Activated T-helper 17 cell treated with anti-CD3 and anti-CD28 coated beads, Interleukin-2, amount 50 U/mL, for 72 hours (primary cell): ENCODE results near the gene DDI2. TPM values are rescaled to one million over a fixed set of nuclear protein-coding genes. Genes with fewer than 3 reads are reported as not detected.

ENCODE experiments used
- ATAC-seq: fragments of 150-1000 bp; cut with Tn5 transposase; replicated peaks from 2 replicates; pipeline ENCODE4 v1.10.0; 2021; ENCODE audit warnings: mild to moderate bottlenecking, moderate library complexity
- H3K27ac Mint-ChIP-seq: one replicate; pipeline ENCODE4 v1.8.0; 2022; ENCODE audit warnings: mixed read lengths
- H3K27me3 Mint-ChIP-seq: one replicate; pipeline ENCODE4 v1.8.0; 2022; ENCODE audit warnings: mixed read lengths
- H3K36me3 Mint-ChIP-seq: one replicate; pipeline ENCODE4 v1.8.0; 2022; ENCODE audit warnings: low read depth, mild to moderate bottlenecking, mixed read lengths
- H3K4me1 Mint-ChIP-seq: one replicate; pipeline ENCODE4 v1.8.0; 2022; ENCODE audit warnings: mixed read lengths
- H3K4me3 Mint-ChIP-seq: one replicate; pipeline ENCODE4 v1.8.0; 2022; ENCODE audit warnings: mild to moderate bottlenecking, mixed read lengths
- H3K9me3 Mint-ChIP-seq: one replicate; pipeline ENCODE4 v1.8.0; 2022; ENCODE audit warnings: mixed read lengths
- total RNA-seq, 2 donors: library from RNA; stranded (reverse); gene quantifications; one replicate each; pipeline ENCODE4 v1.2.3, GENCODE V29; 2022

Gene DDI2
- total RNA-seq, 2 donors from 2014 or later = 28.3 to 39.3 TPM

DNA sequence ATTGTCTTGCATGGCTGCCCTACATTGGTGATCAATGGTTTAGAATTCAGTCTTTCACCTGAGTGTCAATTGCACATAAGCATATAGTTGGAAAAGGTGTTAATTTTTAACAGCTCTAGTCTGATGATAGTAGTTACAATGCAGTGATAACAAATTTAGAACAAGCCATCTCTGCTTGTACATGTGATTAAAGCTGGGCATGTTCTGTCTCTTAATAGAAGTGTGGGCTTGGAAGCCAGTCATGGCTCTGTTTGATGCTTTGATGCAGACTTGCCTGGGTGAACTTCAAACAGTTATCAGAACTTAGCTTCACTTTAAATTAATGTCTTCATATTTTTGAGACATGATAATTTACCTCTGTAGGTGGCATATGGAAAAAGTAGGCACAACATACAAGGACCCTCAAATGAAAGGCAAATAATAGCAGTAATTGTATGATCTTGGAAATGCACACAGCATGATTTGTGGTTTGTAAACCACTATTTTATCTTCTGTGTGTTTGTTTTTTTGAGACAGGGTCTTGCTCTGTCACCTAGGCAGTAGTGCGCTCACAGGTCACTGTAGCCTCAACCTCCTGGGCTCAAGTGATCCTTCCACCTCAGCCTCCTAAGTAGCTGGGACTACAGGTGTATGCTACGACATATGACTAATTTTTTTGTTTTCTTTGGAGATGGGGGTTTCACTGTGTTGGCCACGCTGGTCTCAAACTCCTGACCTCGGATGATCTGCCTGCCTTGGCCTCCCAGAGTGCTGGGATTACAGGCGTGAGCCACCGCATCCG, 3.8 kb downstream of the DDI2 start:
- H3K27ac Mint-ChIP-seq = peak overlapping the region; percentile 78
- peak overlapping the region; percentile 85 for H3K4me3 Mint-ChIP-seq
- ATAC-seq = no peak
- H3K27me3 Mint-ChIP-seq = no peaks in the 10 kb centered on the region
- peaks cover 33% of the 10 kb centered on the region for H3K4me1 Mint-ChIP-seq
- peaks cover 45% of the 10 kb centered on the region for H3K36me3 Mint-ChIP-seq
- no peaks in the 10 kb centered on the region for H3K9me3 Mint-ChIP-seq

DNA sequence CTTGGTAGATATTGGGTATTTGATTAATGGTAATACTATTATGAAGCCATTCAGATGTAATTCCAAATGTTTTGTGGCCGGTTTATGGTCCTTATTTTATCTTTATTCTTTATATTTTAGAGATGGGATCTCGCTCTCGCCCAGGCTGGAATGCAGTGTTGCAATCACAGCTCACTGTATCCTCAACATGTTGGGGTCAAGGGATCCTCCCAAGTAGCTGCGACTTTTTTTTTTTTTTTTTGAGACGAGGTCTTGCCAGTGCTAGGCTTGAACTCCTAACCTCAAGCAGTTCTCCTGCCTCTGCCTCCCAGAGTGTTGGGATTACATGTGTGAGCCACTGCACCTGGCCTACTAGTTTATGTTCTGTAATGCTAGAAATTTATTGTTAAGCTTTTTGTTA, 4.7 kb downstream of the DDI2 start:
- Mint-ChIP-seq H3K9me3 (no peaks in the 10 kb centered on the region), H3K36me3 (peaks cover 54% of the 10 kb centered on the region), H3K27me3 (no peaks in the 10 kb centered on the region), H3K4me1 (peaks cover 28% of the 10 kb centered on the region), H3K4me3 (no peak overlapping the region), H3K27ac (no peak overlapping the region)
- ATAC-seq = no peak

DNA sequence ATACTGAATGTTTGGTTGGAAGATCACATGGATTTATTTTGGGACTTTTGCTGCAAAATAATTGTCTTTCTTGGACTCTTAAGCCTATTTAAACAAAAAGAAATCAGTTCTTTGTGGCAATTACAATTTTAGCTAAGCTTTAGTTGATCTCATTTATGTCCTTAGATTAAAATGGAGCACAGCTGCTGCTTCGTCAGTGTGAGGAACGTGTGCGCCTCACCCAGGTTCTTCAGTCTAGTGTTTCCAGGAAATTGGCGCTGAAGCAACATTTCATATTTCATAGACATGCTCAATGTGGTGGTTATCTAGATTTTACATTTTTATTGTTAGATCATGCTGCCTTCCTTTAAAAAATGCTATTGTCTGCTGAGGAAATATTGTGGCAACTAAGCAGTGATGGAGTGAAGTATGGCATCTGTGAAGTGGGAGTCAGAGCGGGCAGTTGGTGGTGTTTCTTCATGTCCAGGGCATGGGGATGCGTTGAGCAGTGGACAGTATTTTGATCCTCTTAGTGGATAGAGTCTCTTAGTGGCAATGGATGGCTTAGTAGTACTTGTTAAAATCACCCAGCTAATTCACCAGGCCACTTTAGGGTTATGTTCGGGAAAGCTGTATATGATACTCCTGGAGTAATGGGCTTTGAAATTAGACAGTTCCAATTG, 5.6 kb downstream of the DDI2 start:
- Mint-ChIP-seq H3K4me3 (no peak overlapping the region), H3K9me3 (no peaks in the 10 kb centered on the region), H3K27ac (no peak overlapping the region), H3K36me3 (peaks cover 62% of the 10 kb centered on the region), H3K27me3 (no peaks in the 10 kb centered on the region), H3K4me1 (peaks cover 37% of the 10 kb centered on the region)
- no peak for ATAC-seq

DNA sequence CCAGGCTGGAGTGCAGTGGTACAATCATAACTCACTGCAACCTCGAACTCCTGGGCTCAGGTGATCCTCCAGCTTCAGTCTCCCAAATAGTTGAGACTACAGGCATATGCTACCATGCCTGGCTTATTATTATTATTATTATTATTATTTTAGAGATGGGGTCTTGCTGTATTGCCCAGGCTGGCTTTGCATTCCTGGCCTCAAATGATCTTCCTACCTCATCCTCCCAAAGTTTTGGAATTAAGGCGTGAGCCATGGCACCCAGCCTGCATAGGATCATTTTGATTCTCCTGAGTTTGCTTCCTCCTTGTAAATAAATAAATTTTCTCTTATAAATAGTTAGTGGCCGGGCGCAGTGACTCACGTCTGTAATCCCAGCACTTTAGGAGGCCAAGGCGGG, 6.2 kb downstream of the DDI2 start:
- H3K27me3 Mint-ChIP-seq = no peaks in the 10 kb centered on the region
- no peaks in the 10 kb centered on the region for H3K9me3 Mint-ChIP-seq
- H3K4me1 Mint-ChIP-seq = peaks cover 40% of the 10 kb centered on the region
- no peak for ATAC-seq
- no peak overlapping the region for H3K27ac Mint-ChIP-seq
- H3K4me3 Mint-ChIP-seq = no peak overlapping the region
- peaks cover 63% of the 10 kb centered on the region for H3K36me3 Mint-ChIP-seq

DNA sequence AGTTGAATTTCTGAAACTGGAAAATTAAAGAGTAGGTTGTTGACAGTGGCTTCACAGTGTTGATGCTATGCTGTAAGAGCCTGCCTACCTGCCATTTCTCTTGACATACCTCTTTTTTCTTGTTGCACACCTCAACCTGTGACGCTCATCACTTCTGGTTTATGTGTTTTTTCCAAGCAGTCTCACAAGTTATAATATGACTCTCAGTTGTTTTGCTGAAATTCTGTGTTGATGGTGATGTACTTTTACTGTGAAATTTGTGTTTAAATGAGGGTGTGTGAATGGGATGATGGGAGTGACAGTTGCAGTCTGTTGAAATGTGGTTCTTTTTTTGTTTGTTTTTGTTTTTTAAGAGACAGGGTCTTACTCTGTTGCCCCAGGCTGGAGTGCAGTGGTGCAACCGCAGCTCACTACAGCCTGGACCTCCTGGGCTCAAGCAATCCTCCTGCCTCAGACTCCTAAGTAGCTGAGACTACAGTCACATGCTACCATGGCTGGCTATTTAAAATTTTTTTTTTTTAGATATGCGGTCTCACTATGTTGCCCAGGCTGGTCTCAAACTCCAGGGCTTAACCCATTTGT, 7.0 kb downstream of the DDI2 start:
- peak; percentile 9 for ATAC-seq
- Mint-ChIP-seq H3K4me1 (peaks cover 40% of the 10 kb centered on the region), H3K9me3 (no peaks in the 10 kb centered on the region), H3K36me3 (peaks cover 66% of the 10 kb centered on the region), H3K4me3 (peak overlapping the region; percentile 4), H3K27ac (no peak overlapping the region), H3K27me3 (no peaks in the 10 kb centered on the region)

DNA sequence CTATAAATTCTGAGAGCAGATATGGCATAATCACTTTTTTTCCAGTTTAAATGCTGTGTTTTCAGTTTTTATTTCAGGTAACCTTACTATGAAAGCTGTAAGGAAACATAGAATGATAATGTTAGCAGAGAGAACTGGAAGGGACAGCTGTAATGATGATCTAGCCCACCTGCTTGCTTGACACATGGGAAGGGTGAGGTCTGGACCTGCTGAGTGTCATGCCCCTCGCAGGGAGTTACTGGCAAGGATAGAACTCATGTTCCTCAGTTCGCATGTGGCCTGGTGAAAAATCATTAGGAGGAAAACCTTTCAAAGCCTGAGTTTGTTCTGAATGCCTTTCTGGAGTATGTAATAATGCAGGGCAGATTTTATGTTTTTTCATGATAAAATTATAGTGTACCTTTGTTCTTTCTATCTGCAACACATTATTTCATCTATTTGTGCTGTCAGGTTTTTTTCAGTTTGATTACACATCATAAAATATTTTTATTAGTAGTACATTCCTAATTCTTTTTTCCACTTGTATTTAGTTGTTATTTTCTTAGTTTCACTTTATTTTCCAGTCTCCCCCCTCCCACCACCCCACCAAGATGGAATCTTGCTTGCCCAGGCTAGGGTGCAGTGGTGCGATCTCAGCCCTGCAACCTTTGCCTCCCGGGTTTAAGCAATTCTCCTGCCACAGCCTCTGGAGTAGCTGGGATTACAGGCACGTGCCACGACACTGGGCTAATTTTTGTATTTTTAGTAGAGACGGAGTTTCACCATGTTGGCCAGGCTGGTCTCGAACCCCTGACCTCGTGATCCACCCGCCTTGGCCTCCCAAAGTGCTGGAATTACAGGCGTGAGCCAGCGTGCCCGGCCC, 8.0 kb downstream of the DDI2 start:
- no peak overlapping the region for H3K4me3 Mint-ChIP-seq
- peaks cover 72% of the 10 kb centered on the region for H3K36me3 Mint-ChIP-seq
- H3K27me3 Mint-ChIP-seq = no peaks in the 10 kb centered on the region
- no peaks in the 10 kb centered on the region for H3K9me3 Mint-ChIP-seq
- peaks cover 36% of the 10 kb centered on the region for H3K4me1 Mint-ChIP-seq
- ATAC-seq = no peak
- no peak overlapping the region for H3K27ac Mint-ChIP-seq

DNA sequence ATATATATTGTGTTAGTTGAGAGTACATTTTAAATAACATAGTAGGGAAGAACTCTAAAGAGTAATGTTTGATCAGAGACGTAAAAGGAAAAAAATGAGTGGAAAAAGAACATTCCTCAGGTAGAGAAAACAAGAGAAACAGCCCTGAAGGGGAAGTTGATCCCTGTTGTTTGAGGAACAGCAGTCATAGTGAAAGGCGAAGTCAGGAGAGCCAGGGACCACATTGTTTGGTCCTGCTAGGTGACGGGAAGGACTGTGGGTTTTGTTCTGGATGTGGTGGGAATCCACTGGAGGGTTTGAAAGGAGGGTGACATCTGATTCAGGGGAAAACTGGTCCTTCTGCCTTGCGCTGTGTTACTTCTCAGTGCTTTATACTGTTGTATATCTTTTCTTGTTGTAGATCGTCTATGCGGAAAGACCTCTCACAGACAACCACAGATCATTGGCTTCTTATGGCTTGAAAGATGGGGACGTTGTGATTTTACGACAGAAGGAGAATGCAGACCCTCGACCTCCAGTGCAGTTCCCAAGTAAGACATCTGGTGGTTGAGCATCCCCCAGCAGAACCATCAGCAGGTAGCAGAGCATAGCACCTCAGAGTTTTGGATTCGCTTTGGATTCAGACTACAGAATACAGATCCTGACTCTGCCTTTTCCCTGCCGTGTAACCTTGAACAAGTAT, 9.2 kb downstream of the DDI2 start:
- H3K4me1 Mint-ChIP-seq = peaks cover 29% of the 10 kb centered on the region
- peak overlapping the region; percentile 67 for H3K27ac Mint-ChIP-seq

DNA sequence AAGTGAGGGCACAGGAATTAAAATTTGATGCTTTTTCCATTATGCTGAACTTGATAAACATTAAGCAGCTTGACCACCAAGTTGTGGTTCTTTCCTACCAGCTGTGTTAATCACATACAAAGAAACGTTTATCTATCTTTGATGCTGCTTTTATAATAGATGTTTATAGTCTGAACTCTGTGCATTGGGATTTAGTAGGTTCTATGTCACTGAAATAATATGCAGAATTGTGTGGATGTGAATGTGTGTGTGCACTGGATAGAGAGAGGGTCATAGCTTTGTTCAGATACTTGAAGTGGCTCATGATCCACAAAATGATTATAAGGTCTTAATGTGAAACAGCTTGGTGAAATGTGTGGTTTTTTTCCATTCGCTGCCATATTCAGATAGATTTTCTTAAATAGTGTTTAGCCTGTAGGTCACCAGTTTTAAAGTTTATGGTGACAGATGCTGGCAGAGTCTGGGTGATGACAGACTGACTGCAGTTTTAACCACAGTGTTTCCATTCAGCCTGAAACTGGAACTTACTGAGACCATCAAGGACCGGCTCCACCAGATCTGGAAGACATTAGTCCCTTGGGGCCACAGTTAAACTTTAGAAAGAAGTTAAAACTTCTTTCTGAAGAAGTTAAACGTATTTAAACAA, 10.2 kb downstream of the DDI2 start:
- peak; percentile 82 for ATAC-seq
- peak overlapping the region; percentile 67 for H3K27ac Mint-ChIP-seq
- no peaks in the 10 kb centered on the region for H3K9me3 Mint-ChIP-seq
- H3K4me3 Mint-ChIP-seq = no peak overlapping the region
- H3K27me3 Mint-ChIP-seq = no peaks in the 10 kb centered on the region
- H3K4me1 Mint-ChIP-seq = peaks cover 26% of the 10 kb centered on the region
- H3K36me3 Mint-ChIP-seq = peaks cover 78% of the 10 kb centered on the region

More for the DNA sequence above, 9.2 kb downstream of the DDI2 start:
- Mint-ChIP-seq H3K4me3 (no peak overlapping the region), H3K27me3 (no peaks in the 10 kb centered on the region), H3K36me3 (peaks cover 78% of the 10 kb centered on the region), H3K9me3 (no peaks in the 10 kb centered on the region)
- ATAC-seq = no peak

DNA sequence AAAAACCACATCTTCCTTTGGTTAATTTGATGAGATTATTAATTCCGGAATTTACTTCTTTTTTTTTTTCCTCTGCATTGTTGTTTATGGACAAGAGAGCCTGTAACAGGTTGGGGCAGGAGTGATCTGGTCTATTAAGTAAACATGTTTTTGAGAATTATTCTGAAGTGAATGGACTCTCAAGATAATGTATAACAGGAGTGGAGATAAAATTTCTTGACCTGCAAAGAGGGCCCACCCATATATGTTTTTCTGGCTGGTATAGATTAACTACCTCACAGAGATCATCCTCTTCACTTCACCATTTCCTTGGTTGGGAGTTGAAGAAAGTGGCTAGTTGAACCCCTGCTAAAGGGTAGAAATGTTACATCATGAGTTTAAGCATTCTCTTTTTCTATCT, 10.7 kb downstream of the DDI2 start:
- Mint-ChIP-seq H3K4me1 (peaks cover 21% of the 10 kb centered on the region), H3K4me3 (no peak overlapping the region)

DNA sequence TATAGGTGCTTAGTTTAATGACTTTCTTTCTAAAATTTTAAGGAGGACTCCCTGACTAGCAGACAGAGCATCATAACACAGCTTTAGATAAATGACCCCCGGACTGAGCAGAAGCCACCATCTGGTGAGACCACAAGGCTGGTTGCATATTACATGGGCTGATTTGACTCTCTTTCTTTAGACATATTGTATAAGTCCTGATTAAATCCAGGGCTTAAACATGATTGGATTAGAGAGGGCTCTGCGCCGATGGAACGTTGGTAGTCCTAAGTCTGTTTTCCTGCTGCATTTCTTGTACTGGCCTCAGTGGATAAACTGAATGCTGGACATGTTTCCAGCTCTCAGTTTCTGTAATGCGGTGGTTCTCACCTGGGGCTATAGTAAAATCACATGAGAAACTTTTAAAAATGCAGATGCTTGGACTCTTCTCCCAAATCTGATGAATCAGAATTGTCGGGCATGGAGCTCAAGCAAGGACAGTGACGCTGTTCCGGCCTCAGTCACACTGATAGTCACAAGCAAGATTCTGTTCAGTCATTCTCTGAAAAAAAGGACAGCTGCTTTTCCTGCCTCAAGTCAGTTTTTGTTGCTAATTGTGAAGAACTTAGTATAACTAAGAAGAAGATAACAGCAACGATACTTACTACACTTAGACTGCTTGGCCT, 16.6 kb downstream of the DDI2 start:
- no peaks in the 10 kb centered on the region for H3K9me3 Mint-ChIP-seq
- H3K27me3 Mint-ChIP-seq = no peaks in the 10 kb centered on the region
- no peak overlapping the region for H3K27ac Mint-ChIP-seq
- H3K36me3 Mint-ChIP-seq = peaks cover 99% of the 10 kb centered on the region
- no peak overlapping the region for H3K4me3 Mint-ChIP-seq
- no peaks in the 10 kb centered on the region for H3K4me1 Mint-ChIP-seq
- ATAC-seq = no peak

More for the DNA sequence above, 10.7 kb downstream of the DDI2 start:
- no peak for ATAC-seq
- H3K27me3 Mint-ChIP-seq = no peaks in the 10 kb centered on the region
- peaks cover 79% of the 10 kb centered on the region for H3K36me3 Mint-ChIP-seq
- H3K9me3 Mint-ChIP-seq = no peaks in the 10 kb centered on the region
- peak overlapping the region; percentile 67 for H3K27ac Mint-ChIP-seq

DNA sequence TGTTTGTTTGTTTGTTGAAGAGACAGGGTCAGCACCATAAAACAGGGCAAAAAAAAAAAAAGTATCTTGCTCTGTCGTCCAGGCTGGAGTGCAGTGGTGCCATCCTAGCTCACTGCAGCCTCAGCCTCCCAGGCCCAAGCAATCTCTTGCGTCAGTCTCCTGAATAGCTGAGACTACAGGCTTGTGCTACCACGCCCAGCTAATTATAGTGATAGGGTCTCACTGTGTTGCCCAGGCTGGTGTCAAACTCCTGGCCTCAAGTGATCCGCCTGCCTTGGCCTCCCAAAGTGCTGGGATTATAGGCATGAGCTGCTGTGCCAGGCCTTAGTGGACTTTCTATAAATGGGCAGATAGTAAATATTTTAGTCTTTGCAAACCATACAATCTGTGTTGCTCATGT, 19.2 kb downstream of the DDI2 start:
- Mint-ChIP-seq H3K27me3 (no peaks in the 10 kb centered on the region), H3K27ac (no peak overlapping the region), H3K36me3 (peaks cover 100% of the 10 kb centered on the region), H3K4me1 (no peaks in the 10 kb centered on the region), H3K4me3 (no peak overlapping the region), H3K9me3 (no peaks in the 10 kb centered on the region)
- ATAC-seq = no peak

DNA sequence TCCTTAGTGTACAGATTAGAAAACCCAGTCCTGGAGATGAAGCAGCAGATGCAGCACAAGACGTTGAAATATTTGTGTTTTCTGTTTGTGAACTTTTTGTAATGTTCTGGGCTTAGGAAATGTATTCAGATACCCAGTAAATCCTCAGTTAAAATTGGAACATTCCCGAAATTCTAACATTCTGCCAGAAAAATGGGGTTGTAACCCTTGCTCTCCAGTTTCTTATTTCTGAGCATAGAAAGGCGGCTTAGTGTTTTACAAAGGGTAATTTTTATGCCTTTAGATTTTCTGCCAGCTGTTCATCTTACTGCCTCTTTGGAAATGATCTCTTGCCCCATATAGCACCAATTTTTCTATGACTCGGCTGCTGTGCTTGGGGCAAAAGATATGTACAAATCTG, 20.6 kb downstream of the DDI2 start:
- Mint-ChIP-seq H3K4me3 (no peak overlapping the region), H3K27ac (no peak overlapping the region), H3K36me3 (peaks cover 100% of the 10 kb centered on the region), H3K4me1 (no peaks in the 10 kb centered on the region), H3K9me3 (no peaks in the 10 kb centered on the region), H3K27me3 (no peaks in the 10 kb centered on the region)
- ATAC-seq = no peak

DNA sequence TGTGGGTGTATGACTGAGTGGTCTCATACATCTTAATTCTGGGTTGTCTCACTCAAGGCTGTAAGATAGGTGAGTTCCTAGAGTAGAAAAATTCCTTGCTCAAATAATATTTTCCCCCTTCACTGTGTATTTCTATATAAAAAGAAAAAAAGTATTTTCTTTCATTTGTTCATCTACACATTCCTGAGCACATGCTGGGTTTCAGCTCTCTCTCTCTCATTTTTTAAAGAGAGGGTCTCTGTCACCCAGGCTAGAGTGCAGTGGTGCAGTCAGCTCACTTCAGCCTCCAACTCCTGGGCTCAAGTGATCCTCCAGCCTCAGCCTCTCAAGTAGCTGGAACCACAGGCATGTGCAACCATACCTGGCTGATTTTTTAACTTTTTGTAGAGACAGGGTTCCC, 22.0 kb downstream of the DDI2 start:
- peaks cover 100% of the 10 kb centered on the region for H3K36me3 Mint-ChIP-seq
- no peak for ATAC-seq
- H3K27ac Mint-ChIP-seq = no peak overlapping the region
- H3K27me3 Mint-ChIP-seq = no peaks in the 10 kb centered on the region
- no peak overlapping the region for H3K4me3 Mint-ChIP-seq
- no peaks in the 10 kb centered on the region for H3K9me3 Mint-ChIP-seq
- H3K4me1 Mint-ChIP-seq = no peaks in the 10 kb centered on the region
